Measurements from ENCODE around the gene ZNF837.

The ZNF837 gene

DNA sequence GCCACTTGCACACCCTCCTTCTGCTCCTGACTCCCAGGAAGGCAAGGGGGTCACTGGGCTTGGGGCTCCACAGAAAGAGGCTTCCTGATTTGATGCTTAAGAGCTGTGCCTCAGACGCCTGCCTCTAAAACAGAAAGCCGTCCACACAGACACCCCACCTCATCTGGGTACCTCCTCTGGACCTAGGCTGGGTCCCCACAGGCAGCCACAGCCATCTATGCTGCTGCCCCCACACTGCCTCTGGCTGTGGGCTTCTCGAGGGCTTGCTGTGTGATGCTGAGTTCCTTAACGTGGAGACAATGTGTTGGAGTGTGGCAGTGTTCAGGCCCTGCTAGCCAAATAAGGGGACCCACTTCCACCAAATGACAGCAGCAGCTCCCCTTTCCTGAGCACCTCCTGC, 62.5 kb downstream of the ZNF837 start:
- TF ChIP-seq, protein P1, sequence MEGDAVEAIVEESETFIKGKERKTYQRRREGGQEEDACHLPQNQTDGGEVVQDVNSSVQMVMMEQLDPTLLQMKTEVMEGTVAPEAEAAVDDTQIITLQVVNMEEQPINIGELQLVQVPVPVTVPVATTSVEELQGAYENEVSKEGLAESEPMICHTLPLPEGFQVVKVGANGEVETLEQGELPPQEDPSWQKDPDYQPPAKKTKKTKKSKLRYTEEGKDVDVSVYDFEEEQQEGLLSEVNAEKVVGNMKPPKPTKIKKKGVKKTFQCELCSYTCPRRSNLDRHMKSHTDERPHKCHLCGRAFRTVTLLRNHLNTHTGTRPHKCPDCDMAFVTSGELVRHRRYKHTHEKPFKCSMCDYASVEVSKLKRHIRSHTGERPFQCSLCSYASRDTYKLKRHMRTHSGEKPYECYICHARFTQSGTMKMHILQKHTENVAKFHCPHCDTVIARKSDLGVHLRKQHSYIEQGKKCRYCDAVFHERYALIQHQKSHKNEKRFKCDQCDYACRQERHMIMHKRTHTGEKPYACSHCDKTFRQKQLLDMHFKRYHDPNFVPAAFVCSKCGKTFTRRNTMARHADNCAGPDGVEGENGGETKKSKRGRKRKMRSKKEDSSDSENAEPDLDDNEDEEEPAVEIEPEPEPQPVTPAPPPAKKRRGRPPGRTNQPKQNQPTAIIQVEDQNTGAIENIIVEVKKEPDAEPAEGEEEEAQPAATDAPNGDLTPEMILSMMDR (IDR thresholded peaks at IDR 0.05; ENCODE audit: insufficient read depth, missing control alignments), result no peak
- FAIRE-seq (no peak), DNase-seq (ENCODE audit: insufficient read length, low spot score) (no peak)
